MCF 10A (cell line): ENCODE results near the gene LONP1. TPM values are rescaled to one million over a fixed set of nuclear protein-coding genes. Genes with fewer than 3 reads are reported as not detected.

Experiments
- BruUV-seq: library from RNA; stranded (reverse); fragments of 400-500 nt; replicated peaks from 2 replicates; lab custom pipeline; 2021; lab: Mats Ljungman, UMichigan
- CTCF ChIA-PET: fragments of 300-600 bp; sonication (Branson Sonifier 250); formaldehyde crosslinking; extraction: SDS; loops from one replicate; lab custom pipeline; 2021; ENCODE audit warnings: antibody characterized with exemption, inconsistent platforms; lab: Yijun Ruan, JAX
- POLR2A ChIA-PET: fragments of 300-600, 350-650 bp; sonication (Branson Sonifier 250); formaldehyde crosslinking; extraction: SDS; loops from one replicate; lab custom pipeline; 2020; ENCODE audit warnings: antibody characterized with exemption, inconsistent platforms; lab: Yijun Ruan, JAX
- DNase-seq: peaks from one replicate; pipeline ENCODE4 v3.0.0-alpha.2; 2018; ENCODE audit not compliant: unreplicated experiment
- H3K27ac Mint-ChIP-seq: one replicate; pipeline ENCODE4 v1.8.0; 2022; ENCODE audit warnings: mild to moderate bottlenecking, low read depth, mixed read lengths; ENCODE audit not compliant: unreplicated experiment
- H3K27me3 Mint-ChIP-seq: one replicate; pipeline ENCODE4 v1.8.0; 2022; ENCODE audit warnings: mixed read lengths; ENCODE audit not compliant: insufficient read depth, unreplicated experiment
- H3K36me3 Mint-ChIP-seq: one replicate; pipeline ENCODE4 v1.8.0; 2022; ENCODE audit warnings: mild to moderate bottlenecking, moderate library complexity, mixed read lengths; ENCODE audit not compliant: insufficient read depth, unreplicated experiment
- H3K4me1 Mint-ChIP-seq: one replicate; pipeline ENCODE4 v1.8.0; 2022; ENCODE audit warnings: mixed read lengths; ENCODE audit not compliant: insufficient read depth, unreplicated experiment
- H3K4me3 Mint-ChIP-seq: one replicate; pipeline ENCODE4 v1.8.0; 2022; ENCODE audit warnings: mild to moderate bottlenecking, moderate library complexity, mixed read lengths; ENCODE audit not compliant: unreplicated experiment
- H3K9me3 Mint-ChIP-seq: one replicate; pipeline ENCODE4 v1.8.0; 2022; ENCODE audit warnings: mixed read lengths; ENCODE audit not compliant: unreplicated experiment
- CTCF ChIP-seq: fragments of 200-600 bp; IDR thresholded peaks from one replicate; pipeline ENCODE4 v1.8.0; 2022; ENCODE audit warnings: antibody characterized with exemption, mild to moderate bottlenecking; ENCODE audit not compliant: unreplicated experiment
- intact Hi-C: fragments of 100-400 bp; cut with micrococcal nuclease; formaldehyde crosslinking; loops from 2 replicates; pipeline ENCODE4 v1.14.1; 2022
- total RNA-seq: library from RNA; stranded (reverse); gene quantifications from 2 replicates; pipeline ENCODE4 v1.2.3, GENCODE V29; 2022

The LONP1 gene
- total RNA-seq, 1 experiment from 2014 or later, result 219 TPM

DNA sequence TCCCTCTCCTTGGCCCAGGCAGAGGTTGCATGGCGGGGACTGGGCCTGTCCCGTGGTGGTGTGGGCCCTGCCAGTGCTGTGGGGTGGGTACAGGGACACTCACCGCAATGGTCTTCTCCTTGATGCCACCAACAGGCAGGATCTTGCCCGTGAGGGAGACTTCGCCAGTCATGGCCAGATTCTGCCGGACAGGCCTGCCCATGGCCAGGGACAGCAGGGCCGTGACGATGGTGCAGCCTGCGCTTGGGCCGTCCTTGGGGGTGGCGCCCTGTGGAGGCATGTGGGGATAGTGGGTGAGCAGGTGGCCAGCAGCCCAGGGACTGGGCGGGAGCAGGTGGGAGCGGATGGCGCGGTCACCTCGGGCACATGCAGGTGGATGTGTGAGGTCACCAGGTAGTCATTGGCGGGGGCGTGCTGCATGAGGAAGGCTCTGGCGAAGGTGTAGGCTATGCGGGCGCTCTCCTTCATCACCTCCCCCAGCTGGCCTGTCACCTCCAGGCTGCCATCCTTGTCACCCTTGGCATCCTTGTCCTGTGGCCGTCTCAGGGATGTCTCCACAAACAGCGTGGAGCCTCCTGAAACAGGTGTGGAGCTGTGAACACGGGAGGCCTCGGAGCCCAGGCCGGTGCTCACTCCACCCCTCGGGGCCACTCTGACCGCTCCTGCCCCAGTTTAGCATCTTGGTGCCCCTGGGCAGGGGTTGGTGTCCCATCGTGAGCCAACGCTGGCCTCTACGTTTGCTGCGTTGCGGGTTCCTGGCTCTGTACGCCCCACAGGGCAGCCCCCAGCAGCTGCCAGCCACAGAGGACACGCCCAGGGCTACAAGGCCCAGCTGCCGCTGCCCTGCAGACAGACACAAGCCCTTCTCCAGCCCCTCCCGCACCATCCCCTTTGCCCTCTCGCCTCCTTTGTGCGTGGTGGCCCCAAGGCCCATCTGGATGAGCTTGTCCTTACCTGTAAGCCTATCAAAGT, 26.5 kb downstream of the LONP1 start:
- H3K27me3 Mint-ChIP-seq, result no peaks in the 10 kb centered on the region
- peaks cover 83% of the 10 kb centered on the region for H3K36me3 Mint-ChIP-seq
- intact Hi-C loops, result loop anchor here (10.0 kb wide), 1 partner anchor 101 kb away; the partner anchor contains the start of gene DUS3L
- H3K4me1 Mint-ChIP-seq, result no peaks in the 10 kb centered on the region
- TSS peak; percentile 8 for BruUV-seq
- H3K9me3 Mint-ChIP-seq, result no peaks in the 10 kb centered on the region
- peak overlapping the region; percentile 92 for H3K4me3 Mint-ChIP-seq
- peak overlapping the region; percentile 51 for H3K27ac Mint-ChIP-seq
- no peak for DNase-seq
- ChIA-PET POLR2A (interaction anchor here (1.6 kb wide), 1 partner anchor 25 kb away, joined by 12 read pairs; no protein-coding TSS in a partner anchor), CTCF (no interaction called here)
- no peak for TF ChIP-seq CTCF

DNA sequence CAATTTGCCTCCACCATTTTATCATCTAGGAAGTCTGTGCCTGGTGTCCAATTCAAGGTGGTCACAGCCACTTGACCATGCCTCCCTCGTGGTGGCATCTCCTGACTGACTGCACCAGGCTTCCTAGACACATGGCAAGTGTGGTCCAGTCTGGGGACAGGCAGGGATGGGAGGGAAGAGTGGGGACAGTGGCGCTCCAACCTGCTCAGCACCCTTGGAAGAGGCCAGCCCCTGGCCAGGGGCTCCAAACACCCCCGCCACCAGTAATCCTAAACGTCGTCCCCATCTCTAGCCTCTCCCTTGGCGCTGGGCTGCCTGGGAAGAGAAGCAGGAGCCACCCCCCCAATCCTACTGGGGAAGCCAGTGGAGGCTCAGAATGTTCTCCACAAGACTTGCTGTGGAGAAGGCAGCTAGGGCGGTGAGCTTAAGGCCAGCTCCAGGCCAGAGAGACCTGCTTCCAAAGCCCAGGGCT, 27.2 kb downstream of the LONP1 start:
- CTCF ChIA-PET, result no interaction called here
- POLR2A ChIA-PET, result interaction anchor here (1.6 kb wide), 1 partner anchor 26 kb away, joined by 12 read pairs; no protein-coding TSS in a partner anchor
- intact Hi-C loops, result loop anchor here (10.0 kb wide), 1 partner anchor 102 kb away; the partner anchor contains the start of gene DUS3L
- peak; percentile 35 for DNase-seq
- peaks cover 76% of the 10 kb centered on the region for H3K36me3 Mint-ChIP-seq
- H3K27ac Mint-ChIP-seq, result no peak overlapping the region
- TF ChIP-seq CTCF, result no peak
- H3K4me3 Mint-ChIP-seq, result peak overlapping the region; percentile 92
- no peaks in the 10 kb centered on the region for H3K27me3 Mint-ChIP-seq
- no peaks in the 10 kb centered on the region for H3K4me1 Mint-ChIP-seq
- no peaks in the 10 kb centered on the region for H3K9me3 Mint-ChIP-seq
- BruUV-seq, result no TSS peak

DNA sequence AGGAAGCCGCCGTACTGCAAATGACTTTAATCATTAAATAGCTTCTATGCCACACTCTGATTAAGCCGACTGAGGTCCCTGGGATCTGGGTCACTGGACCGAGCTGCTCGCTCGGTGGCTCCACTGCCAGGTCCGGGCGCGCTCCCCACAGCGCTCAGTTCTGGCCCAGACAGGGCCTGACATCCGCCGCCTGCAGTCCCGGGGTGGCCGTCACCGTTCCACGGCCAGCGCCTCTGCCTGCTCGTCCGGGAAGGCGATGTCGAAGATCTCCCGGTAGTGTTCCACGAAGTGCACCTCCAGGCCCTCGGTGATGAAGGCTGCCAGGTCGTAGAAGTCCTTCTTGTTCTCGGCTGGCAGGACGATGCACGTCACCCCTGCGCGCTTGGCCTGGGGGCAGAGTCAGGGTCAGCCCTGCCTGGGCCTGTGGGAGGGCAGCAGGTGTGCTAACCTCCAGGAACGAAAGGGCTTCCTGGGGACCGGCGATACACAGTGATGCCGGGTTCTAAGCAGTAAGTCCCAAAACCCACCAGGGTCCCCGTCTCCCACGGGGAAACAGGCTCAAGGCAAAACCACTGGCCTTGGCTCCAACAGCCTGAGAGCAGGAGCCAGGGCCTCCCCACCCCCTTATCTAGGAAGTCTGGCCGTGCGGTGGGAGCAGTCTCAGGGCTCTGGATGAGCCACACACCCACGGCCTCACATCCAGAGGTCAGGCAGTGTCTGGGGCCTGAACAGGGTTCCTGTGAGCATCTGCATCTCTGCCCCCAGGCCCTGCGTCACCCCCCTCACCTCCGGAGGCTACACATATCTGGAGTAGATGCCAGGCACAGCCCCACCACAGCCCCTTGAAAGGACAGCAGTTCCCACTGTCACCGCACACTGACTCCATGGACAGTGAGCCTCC, 27.9 kb downstream of the LONP1 start:
- intact Hi-C loops, result loop anchor here (10.0 kb wide), 1 partner anchor 103 kb away; the partner anchor contains the start of gene DUS3L
- TF ChIP-seq CTCF, result no peak
- H3K36me3 Mint-ChIP-seq, result peaks cover 70% of the 10 kb centered on the region

More for the DNA sequence above, 27.9 kb downstream of the LONP1 start:
- H3K4me3 Mint-ChIP-seq, result peak overlapping the region; percentile 92
- no TSS peak for BruUV-seq
- H3K4me1 Mint-ChIP-seq, result no peaks in the 10 kb centered on the region
- no peaks in the 10 kb centered on the region for H3K27me3 Mint-ChIP-seq
- ChIA-PET POLR2A (interaction anchor here (0.9 to 3.8 kb wide), 6 partner anchors 13 to 112 kb away, joined by 3 to 119 read pairs (median 8); partner anchors contain the start of genes CATSPERD, LONP1, MICOS13 and SAFB), CTCF (interaction anchor here (0.6 to 4.0 kb wide), 3 partner anchors 18 to 27 kb away, joined by 3 to 43 read pairs (median 4); partner anchors contain the start of genes CATSPERD and LONP1)
- no peaks in the 10 kb centered on the region for H3K9me3 Mint-ChIP-seq
- H3K27ac Mint-ChIP-seq, result no peak overlapping the region
- DNase-seq, result peak; percentile 39
